Occipital lobe (tissue), 2 donors: Measurements from ENCODE around the gene ZNF808. TPM values are rescaled to one million over a fixed set of nuclear protein-coding genes. Genes with fewer than 3 reads are reported as not detected.
"Not testable (repeated sequence)": the region's sequence is repeated elsewhere in the genome, so short reads cannot be mapped to it uniquely, and the experiment has no call there.

Experiments
- DNase-seq: peaks from one replicate; lab custom pipeline; 2025; lab: John Stamatoyannopoulos, UW
- total RNA-seq: library from RNA; depleted of rRNA; stranded (reverse); fragments of >200 nt; gene quantifications from one replicate; pipeline ENCODE4 v1.2.3, GENCODE V29; 2014

ZNF808 gene
- total RNA-seq, result 23.9 TPM

DNA sequence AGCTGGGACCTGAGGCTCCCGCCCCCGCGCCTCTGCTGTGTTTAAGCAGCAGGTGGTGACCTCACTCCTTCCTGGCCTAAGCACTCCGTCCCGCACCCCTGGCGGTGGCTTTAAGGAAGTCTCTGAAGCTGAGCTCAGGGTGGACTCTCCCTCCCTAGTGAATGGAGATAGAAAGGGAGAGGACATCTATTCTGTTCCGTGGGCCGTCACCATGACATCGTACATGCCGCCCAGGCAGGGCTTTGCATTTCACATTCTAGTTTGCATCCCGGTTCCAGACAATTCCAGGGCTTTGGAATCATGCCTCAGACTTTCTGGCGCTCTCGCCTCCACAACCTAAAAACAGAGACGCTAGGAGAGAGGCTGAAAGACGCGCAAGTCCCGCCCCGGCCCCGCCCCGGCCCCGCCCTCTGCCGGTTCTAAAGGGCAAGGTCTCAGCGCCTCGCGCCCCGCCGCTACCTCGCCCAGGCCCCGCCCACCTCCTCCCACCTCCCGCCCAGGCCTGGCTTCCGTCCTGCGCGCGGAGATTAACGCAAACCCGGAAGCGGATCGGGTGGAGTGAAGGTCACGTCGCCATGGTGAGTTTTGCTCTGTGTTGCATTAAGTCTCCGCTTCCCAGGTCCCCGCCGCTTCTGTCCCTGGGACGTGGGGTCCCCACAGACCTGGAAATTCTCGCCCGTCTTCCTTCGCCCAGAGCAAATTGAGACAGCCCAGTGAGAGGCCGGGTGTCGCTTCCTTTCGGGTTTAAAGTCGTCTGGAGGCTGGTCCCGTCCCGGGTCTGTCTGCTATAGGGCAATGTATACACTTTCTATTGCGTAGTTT lies at the start of gene ZNF808:
TSS of gene ZNF808 (plus strand) at position 535 of the 822 bp plus-strand sequence. CDS start 15,617 bp downstream, outside the sequence.
- DNase-seq, result peak; percentile 95

GRCh38 chr19:52484111-52484743 lies 43.2 kb upstream of the ZNF808 start:
- not testable (repeated sequence) for DNase-seq

- not testable (repeated sequence) for DNase-seq
These were observed 42.4 kb upstream of the ZNF808 start for GRCh38 chr19:52485064-52485463.

DNA sequence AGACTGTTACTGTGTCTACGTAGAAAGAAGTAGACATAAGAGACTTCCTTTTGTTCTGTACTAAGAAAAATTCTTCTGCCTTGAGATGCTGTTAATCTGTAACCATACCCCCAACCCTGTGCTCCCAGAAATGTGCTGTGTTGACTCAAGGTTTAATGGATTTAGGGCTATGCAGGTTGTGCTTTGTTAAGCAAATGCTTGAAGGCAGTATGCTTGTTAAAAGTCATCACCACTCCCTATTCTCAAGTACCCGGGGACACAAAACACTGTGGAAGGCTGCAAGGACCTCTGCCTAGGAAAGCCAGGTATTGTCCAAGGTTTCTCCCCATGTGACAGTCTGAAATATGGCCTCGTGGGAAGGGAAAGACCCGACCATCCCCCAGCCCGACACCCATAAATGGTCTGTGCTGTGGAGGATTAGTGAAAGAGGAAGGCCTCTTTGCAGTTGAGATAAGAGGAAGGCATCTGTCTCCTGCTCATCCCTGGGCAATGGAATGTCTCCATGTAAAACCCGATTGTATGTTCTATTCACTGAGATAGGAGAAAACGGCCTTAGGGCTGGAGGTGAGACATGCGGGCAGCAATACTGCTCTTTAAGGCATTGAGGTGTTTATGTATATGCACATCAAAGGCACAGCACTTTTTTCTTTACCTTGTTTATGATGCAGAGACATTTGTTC lies 41.8 kb upstream of the ZNF808 start:
- not testable (repeated sequence) for DNase-seq

GRCh38 chr19:52492201-52492993 lies 35.1 kb upstream of the ZNF808 start:
- DNase-seq, result no peak

DNA sequence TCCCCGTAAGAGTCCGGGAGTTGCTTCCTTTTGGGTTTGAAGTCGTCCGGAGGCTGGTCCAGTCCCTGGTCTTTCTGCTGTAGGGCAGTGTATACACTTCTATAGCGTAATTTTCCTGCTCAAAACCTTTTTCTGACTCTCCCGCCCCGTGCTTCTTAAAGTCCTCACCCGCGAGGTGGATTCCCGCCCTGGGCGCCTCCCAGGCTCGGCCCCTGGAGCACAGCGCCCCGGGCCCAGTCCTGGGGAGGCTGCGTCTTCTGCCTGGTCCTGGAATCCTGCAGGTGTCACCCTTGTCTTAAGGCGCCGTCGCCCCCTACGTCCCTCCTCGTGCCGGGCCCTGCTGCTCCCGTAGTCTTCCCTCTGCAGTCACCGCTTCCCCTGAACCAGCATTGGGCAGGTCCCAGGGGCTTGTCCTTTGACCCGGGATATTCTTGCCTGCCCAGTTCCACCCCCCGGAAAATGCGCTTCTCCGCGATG lies 34.4 kb upstream of the ZNF808 start:
- no peak for DNase-seq

GRCh38 chr19:52494518-52494917 lies 33.0 kb upstream of the ZNF808 start:
- DNase-seq, result no peak

- no peak for DNase-seq
These were observed 28.9 kb upstream of the ZNF808 start for GRCh38 chr19:52498571-52498970.

GRCh38 chr19:52500474-52500873 lies 27.0 kb upstream of the ZNF808 start:
- not testable (repeated sequence) for DNase-seq

- DNase-seq, result not testable (repeated sequence)
These were observed 26.5 kb upstream of the ZNF808 start for GRCh38 chr19:52500991-52501390.

GRCh38 chr19:52507266-52507665 lies 20.2 kb upstream of the ZNF808 start:
- no peak for DNase-seq

- no peak for DNase-seq
These were observed 11.3 kb upstream of the ZNF808 start for GRCh38 chr19:52516191-52516590.

GRCh38 chr19:52518646-52519045 lies 8.8 kb upstream of the ZNF808 start:
- no peak for DNase-seq

- DNase-seq, result not testable (repeated sequence)
These were observed 8.3 kb upstream of the ZNF808 start for GRCh38 chr19:52519175-52519574.

DNA sequence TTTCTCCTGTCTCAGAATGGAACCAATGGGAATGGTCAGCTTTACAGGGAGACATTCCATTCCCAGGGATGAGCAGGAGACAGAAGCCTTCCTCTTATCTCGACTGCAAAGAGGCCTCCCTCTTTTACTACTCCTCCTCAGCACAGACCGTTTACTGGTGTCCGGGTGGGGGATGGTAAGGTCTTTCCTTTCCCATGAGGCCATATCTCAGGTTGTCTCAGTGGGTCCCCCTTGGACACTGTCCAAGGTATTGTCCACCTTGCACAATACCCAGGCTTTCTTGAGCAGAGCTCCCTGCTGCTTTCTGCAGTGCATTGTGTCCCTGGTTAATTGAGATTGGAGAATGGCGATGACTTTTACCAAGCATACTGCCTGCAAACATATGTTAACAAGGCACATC lies 7.5 kb upstream of the ZNF808 start:
- DNase-seq, result no peak

DNA sequence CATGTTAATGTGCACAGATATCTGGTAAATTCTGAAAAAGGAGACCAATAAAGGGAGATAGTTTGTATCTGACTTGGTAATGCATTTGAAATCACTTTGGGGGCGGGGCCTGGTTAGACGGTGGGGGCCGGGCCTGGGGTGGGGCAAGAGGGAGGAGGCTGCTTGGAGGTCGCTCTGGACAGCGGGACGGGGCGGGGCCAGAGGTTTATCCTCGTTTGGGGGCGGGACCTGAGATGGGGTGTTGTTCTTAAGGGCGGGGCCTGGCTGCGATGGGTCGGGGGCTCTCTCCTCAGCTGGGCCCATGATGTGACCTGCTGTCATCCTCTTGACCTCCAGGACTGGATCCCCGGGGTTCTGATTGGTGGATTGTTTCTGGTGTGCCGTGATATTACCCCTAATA lies 4.9 kb upstream of the ZNF808 start:
- no peak for DNase-seq

DNA sequence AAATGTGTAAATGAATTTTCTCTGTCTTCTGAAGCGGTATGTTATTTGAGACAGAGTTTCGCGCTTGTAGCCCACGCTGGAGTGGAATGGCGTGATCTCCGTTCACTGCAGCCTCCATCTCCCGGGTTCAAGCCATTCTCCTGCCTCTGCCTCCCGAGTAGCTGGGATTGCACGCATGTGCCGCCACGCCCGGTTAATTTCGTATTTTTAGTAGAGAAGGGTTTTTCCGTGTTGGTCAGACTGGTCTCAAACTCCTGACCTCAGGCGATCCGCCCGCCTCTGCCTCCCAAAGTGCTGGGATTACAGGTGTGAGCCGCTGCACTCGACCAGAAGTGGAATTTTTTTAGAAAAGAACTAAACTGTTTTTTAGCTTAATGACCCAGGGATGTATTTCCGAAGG lies 3.4 kb upstream of the ZNF808 start:
- DNase-seq, result no peak

GRCh38 chr19:52527956-52528351 lies 486 bp downstream of the ZNF808 start:
- no peak for DNase-seq

- DNase-seq, result no peak
These were observed 5.0 kb downstream of the ZNF808 start for GRCh38 chr19:52532480-52532879.

DNA sequence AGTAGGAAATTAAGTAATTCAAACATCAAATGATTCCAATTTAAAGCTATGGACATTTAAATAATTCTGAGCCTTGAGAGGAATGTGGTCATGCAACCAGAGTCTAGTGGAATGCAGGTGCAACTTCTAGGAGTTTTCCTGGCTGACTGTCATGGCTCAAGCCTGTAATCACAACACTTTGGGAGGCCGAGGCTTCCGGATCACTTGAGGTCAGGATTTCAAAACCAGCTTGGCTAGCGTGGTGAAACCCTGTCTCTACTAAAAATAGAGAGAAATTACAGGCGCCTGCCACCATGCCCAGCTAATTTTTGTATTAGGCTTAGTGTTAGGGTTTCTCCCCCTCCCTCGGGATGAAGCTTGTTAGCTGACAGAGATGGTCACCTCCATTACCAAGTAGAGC lies 6.4 kb downstream of the ZNF808 start:
- DNase-seq, result no peak

DNA sequence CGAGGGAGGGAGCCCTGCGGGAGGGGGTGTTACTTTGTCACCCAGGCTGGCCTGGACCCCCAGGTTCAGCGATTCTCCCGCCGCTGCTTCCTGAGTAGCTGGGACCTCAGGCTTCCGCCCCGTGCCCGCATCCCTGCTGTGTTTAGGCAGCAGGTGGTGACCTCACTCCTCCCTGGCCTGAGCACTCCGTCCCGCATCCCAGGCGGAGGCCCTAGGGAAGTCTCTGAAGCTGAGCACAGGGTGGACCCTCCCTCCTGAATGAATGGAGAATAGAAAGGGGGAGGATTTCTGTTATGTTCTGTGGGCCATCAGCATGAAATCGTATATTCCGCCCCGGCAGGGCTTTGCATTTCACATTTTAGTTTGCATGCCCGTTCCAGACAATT lies 7.9 kb downstream of the ZNF808 start:
- not testable (repeated sequence) for DNase-seq
